SU-DHL-6 (cell line): ENCODE results near the gene BEND6.

Experiments used
- CTCF ChIP-seq: fragments of 200-600 bp; sonication (generic); IDR thresholded peaks from one replicate; pipeline ENCODE4 v1.5.1; 2017; ENCODE audit warnings: antibody characterized with exemption, mild to moderate bottlenecking, low read length, moderate library complexity; ENCODE audit not compliant: insufficient read depth, poor library complexity, severe bottlenecking
- EZH2phosphoT487 ChIP-seq: fragments of 200-600 bp; sonication (generic), shearing (Covaris generic); conservative IDR thresholded peaks from 2 replicates; pipeline ENCODE4 v1.6.1; 2018; ENCODE audit warnings: mild to moderate bottlenecking, antibody characterized with exemption, low read length, moderate library complexity, mixed read lengths

GRCh38 chr6:57075092-57075491 is 120.2 kb downstream of the BEND6 start:
- no peak for TF ChIP-seq CTCF
- TF ChIP-seq EZH2phosphoT487 = no peak
